HG02798 (cell line): Measurements from ENCODE around the gene C11orf97.
"Not testable (repeated sequence)": the region's sequence is repeated elsewhere in the genome, so short reads cannot be mapped to it uniquely, and the experiment has no call there.

ENCODE experiments used
- ATAC-seq: cut with Tn5 transposase; IDR thresholded peaks from one replicate; pipeline ENCODE4 v1.9.1; 2021; ENCODE audit warnings: mild to moderate bottlenecking; ENCODE audit not compliant: unreplicated experiment, poor library complexity

C11orf97 gene, protein sequence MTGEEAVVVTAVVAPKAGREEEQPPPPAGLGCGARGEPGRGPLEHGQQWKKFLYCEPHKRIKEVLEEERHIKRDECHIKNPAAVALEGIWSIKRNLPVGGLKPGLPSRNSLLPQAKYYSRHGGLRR

GRCh38 chr11:94511932-94512781, at the start of gene C11orf97:
C11orf97 (plus strand) TSS chr11:94512461; CDS start chr11:94512529, 68 bp downstream.
- ATAC-seq = peak; percentile 93

GRCh38 chr11:94469416-94469815, 42.8 kb upstream of the C11orf97 start:
- ATAC-seq = peak; percentile 82

DNA sequence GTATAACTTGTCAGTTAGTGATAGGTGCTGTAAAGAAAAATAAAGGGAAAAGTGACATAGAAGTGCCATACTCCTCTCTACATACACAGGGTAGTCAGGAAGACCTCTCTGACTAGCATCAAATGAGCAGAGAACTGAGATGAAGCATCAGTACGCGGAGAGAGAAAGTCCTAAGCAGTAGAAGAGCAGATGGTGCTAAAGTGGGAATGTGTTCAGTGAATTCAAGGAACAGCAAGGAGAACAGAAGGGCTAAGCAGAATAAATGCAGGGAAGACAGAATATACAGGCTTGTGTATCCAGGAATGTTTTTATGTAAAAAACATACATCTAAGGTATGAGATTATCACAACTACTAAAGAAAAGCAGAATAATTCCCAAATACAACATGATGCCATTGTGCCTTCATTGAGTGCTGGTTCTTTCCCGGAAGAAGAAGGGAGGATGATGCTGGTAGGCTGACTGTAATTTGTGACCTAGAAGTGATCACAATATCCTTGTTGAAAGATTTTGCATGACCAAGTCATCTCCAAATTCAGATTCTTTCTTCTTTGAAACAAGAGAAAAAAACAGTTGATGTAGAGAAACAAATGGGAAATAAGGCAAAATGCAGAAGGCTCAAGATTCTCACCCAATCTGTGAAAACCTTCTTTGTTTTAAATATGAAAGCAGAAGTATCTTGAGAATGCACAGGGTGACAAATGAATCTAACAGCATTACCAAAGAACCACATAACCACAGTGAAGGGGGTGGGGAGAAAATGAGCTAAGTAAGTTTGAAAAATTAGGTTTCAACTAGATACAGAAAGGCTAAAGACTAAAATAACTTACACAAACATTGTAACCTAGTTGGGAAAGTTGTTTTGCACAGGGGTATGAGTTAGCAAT, 39.1 kb upstream of the C11orf97 start:
- ATAC-seq = peak; percentile 92

DNA sequence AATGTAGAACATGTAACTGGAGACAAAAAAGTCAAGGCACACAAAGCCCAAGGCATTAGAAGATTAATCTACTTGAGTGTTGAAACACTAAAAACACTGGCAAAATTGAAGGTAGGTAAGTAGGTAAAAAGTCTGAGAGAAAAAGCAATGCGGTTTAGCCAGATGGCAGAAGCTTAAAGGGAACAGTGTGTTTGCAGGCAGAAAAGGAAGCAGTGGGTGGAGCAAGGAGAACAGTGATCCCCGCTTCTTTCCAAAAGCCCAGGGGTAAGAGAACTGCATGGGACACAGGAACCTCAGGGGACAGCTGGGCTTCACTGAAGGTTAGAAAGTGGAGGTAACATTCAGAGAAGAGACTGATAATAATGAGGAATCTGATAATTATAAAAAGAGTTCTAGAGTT, 34.6 kb upstream of the C11orf97 start:
- ATAC-seq = no peak

GRCh38 chr11:94481342-94481741, 30.9 kb upstream of the C11orf97 start:
- ATAC-seq = no peak

DNA sequence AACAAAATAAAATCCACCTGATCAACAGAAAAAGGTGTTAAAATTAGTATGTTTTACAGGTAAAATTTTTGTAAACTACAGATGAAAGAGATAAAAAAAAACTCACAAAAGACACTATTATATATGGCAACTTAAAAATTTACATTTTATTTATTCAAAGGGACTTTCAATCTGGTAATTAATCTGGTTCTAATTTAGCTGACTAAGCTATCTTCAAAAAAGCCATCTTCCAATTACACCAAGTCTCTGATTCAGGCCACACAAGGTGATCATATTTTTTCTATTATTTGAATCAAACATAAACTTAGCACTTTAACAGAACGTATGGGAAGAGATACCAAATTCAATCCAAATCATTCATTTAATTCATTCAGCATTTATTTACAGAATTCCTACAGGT, 26.2 kb upstream of the C11orf97 start:
- no peak for ATAC-seq

DNA sequence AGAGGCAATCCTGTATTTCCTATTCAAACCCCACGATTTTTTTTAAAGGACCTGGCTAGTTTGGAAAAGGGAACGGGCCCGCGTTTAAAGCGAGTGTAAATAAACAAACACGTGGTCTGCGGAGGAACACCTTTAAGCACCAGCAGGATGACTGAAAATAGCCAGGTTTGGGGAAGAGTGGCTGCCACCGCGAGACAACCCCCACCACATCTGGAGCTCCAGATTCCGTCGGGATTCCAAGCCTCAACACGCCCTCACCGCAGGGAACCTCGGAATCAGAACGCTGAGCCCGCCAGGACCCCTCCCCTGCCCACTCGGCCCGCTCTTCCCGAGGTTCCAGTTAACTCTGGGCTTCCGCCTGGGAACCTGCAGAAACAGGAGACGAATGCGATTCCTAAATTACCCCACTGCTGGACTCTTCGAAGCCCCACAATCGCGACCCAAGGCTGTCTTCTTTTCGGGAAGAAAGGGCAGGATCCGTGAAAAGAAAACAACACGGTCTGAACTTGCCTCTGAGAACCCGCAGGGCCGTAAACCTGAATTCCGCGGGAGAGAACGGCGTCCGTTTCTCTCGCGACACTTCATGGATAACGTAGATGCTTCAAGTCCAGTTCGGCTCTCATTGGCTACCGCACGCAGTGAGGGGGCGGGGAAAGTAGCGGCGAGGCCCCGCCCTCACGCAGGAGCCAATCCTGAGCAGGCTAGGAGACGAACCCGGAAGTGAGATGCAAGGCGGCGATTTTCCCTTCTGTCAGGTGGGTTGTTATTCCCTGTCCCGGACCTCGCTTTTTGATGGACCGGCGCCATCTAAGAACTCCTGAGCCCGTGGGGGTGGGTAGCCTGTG, 18.8 kb upstream of the C11orf97 start, which contains the start of the genes ANKRD49 and MRE11:
Gene ANKRD49, plus strand, starts transcription at position 704 of the 845 bp plus-strand sequence. CDS start 2,710 bp downstream, outside the sequence.
Gene MRE11, minus strand, starts transcription at position 564 of the 845 bp plus-strand sequence. CDS start 1,043 bp downstream, outside the sequence.
- ATAC-seq = peak; percentile 100

GRCh38 chr11:94494126-94494680, 18.1 kb upstream of the C11orf97 start:
- ATAC-seq = peak; percentile 64

GRCh38 chr11:94500181-94500580, 12.1 kb upstream of the C11orf97 start:
- no peak for ATAC-seq

- ATAC-seq = no peak
Observed at GRCh38 chr11:94501522-94501921, 10.7 kb upstream of the C11orf97 start.

- ATAC-seq = no peak
Observed at GRCh38 chr11:94504689-94505293, 7.5 kb upstream of the C11orf97 start.

- ATAC-seq = not testable (repeated sequence)
Observed at GRCh38 chr11:94506513-94506912, 5.7 kb upstream of the C11orf97 start.

- no peak for ATAC-seq
Observed at GRCh38 chr11:94507485-94507884, 4.8 kb upstream of the C11orf97 start.

DNA sequence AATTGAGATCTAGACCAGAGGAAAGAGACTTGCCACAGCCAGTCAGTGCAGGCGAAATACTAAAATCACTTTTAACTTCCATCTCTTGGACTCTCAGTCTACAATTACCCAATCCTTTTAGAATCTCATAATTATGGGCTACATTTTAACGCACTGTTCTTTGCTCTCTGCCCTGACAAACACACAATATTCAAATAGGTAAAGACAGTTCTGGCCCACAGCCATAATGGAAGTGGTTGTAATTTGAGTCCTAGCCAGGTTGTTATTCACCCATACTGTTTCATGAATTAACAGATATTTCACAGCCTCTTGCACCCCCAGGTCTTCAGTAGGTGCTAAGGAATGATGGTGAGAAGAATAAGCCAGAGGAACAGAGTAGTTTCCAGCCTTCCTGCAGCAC, 830 bp downstream of the C11orf97 start:
- ATAC-seq = no peak

DNA sequence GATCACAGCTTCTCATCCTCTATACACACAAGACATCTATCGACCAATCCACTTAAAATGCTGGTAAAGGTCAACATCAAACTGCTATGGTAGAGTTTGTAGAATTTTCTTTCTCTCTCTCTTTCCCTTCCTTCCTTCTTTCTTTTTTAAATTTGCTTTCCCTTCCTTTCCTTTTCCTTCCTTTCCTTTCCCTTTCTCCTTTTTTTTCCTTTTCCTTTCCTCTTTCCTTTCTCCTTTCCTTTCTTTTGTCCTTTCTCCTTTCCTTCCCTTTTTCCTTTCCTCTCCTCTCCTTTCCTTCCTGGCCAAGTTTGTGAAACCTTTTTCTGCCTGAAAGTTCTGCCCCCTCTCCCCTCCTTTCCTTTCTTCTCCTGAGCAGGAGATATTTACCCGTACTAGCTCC, 3.1 kb downstream of the C11orf97 start:
- no peak for ATAC-seq

GRCh38 chr11:94516725-94517124, 4.5 kb downstream of the C11orf97 start:
- ATAC-seq = no peak

GRCh38 chr11:94518300-94518699, 6.0 kb downstream of the C11orf97 start:
- ATAC-seq = no peak

GRCh38 chr11:94519478-94520084, 7.3 kb downstream of the C11orf97 start:
- ATAC-seq = no peak

- ATAC-seq = peak; percentile 67
Observed at GRCh38 chr11:94521684-94522083, 9.4 kb downstream of the C11orf97 start.
